KOPT-K1 (cell line): ENCODE results near the gene RDH11.
"Not testable (repeated sequence)": the region's sequence is repeated elsewhere in the genome, so short reads cannot be mapped to it uniquely, and the experiment has no call there.

Source experiments
- H3K27ac ChIP-seq: fragments of 200-600 bp; sonication (generic); 2 replicates; pipeline ENCODE4 v1.5.1; 2016; ENCODE audit warnings: antibody characterized with exemption, mild to moderate bottlenecking, low read depth, low read length; ENCODE audit not compliant: poor library complexity, severe bottlenecking
- H3K36me3 ChIP-seq: fragments of 200-600 bp; sonication (generic); 2 replicates; pipeline ENCODE4 v1.5.1; 2017; ENCODE audit warnings: antibody characterized with exemption, mild to moderate bottlenecking, low read length, moderate library complexity; ENCODE audit not compliant: insufficient read depth
- H3K9me3 ChIP-seq: fragments of 200-600 bp; sonication (generic); 2 replicates; pipeline ENCODE4 v1.5.1; 2017; ENCODE audit warnings: antibody characterized with exemption, low read length, mild to moderate bottlenecking; ENCODE audit not compliant: insufficient read depth, poor library complexity, severe bottlenecking

Gene RDH11

DNA sequence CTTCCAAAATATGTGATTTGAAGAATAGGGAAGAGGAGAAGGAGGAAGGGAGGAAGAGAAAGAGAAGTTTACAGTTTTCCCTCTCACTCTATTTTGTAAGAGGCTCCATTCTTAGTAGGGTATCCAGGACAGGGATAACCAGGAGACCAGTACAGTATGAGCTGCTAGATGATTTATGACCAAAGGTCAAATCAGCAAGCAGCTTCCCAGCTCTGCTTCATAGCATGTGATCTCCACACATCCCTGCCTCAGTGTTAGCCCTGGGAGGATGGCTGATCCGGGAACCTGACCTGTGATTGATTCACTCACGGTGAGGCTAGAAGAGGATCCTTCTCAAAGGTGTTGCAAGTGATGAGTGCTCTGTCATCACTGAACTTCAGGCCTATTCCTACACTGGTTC lies 22.7 kb upstream of the RDH11 start:
- Histone ChIP-seq H3K27ac (no peak overlapping the region), H3K36me3 (no peaks in the 10 kb centered on the region), H3K9me3 (no peaks in the 10 kb centered on the region)

GRCh38 chr14:67717048-67717447 lies 21.5 kb upstream of the RDH11 start:
- Histone ChIP-seq H3K27ac (no peak overlapping the region), H3K36me3 (no peaks in the 10 kb centered on the region), H3K9me3 (no peaks in the 10 kb centered on the region)

- no peaks in the 10 kb centered on the region for H3K36me3 ChIP-seq
- H3K27ac ChIP-seq, result no peak overlapping the region
- H3K9me3 ChIP-seq, result peaks cover 32% of the 10 kb centered on the region
Measured at GRCh38 chr14:67710209-67710608, 14.6 kb upstream of the RDH11 start.

GRCh38 chr14:67709796-67710195 lies 14.2 kb upstream of the RDH11 start:
- not testable (repeated sequence) for H3K36me3 ChIP-seq, H3K27ac ChIP-seq
- H3K9me3 ChIP-seq, result peaks cover 32% of the 10 kb centered on the region

GRCh38 chr14:67709346-67709745 lies 13.8 kb upstream of the RDH11 start:
- H3K36me3 ChIP-seq, H3K27ac ChIP-seq: not testable (repeated sequence)
- H3K9me3 ChIP-seq, result peaks cover 32% of the 10 kb centered on the region

- no peak overlapping the region for H3K27ac ChIP-seq
- peaks cover 22% of the 10 kb centered on the region for H3K9me3 ChIP-seq
- H3K36me3 ChIP-seq, result no peaks in the 10 kb centered on the region
Measured at GRCh38 chr14:67705211-67705610, 9.6 kb upstream of the RDH11 start.

DNA sequence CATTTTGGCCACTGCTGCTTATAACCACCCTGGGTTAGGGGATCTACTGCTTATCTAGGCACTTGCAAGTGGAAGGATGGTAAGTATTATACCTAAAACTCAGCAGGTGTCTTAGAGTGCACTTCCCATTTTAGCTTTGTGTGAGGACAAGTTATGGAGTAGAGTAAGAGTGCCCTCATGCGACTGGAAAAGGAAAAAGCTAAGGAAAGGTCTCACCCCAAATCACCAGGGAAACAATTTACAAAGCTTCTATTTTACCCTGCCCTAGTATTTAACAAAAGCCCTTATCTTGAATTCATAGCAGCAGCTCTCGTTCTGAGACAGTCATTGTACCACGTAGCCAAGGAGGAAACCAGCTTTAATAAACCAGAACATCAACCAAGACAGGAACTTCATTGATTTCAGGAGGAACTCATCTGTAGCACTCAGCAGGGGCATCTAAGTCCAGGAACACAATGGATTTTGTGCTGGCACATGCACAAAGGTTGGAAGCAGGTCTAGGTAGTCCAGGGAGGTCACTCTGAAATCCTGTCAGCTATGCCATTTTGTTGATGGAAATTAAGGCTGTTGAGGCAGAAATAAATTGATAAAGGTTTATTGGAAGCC lies 9.0 kb upstream of the RDH11 start:
- Histone ChIP-seq H3K36me3 (no peaks in the 10 kb centered on the region), H3K27ac (no peak overlapping the region), H3K9me3 (peaks cover 16% of the 10 kb centered on the region)

GRCh38 chr14:67703997-67704396 lies 8.4 kb upstream of the RDH11 start:
- Histone ChIP-seq H3K27ac (no peak overlapping the region), H3K36me3 (no peaks in the 10 kb centered on the region), H3K9me3 (peaks cover 10% of the 10 kb centered on the region)

DNA sequence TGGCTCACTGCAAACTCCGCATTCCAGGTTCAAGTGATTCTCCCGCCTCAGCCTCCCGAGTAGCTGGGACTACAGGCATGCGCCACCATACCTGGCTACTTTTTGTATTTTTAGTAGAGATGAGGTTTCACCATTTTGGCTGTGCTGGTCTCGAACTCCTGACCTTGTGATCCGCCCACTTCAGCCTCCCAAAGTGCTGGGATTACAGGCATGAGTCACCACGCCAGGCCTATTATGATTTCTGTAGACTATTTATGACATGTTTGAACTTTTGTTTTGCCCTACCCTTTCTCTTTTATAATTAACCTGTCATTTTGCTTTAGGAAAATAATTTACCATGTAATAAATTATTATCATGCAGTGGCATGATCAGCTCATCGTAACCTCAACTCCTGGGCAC lies 5.9 kb upstream of the RDH11 start, which contains the start of gene RDH12:
TSS of gene RDH12 (plus strand) at position 395 of the 400 bp plus-strand sequence. CDS start 20,757 bp downstream, outside the sequence.
- H3K27ac ChIP-seq, H3K36me3 ChIP-seq, H3K9me3 ChIP-seq: not testable (repeated sequence)

DNA sequence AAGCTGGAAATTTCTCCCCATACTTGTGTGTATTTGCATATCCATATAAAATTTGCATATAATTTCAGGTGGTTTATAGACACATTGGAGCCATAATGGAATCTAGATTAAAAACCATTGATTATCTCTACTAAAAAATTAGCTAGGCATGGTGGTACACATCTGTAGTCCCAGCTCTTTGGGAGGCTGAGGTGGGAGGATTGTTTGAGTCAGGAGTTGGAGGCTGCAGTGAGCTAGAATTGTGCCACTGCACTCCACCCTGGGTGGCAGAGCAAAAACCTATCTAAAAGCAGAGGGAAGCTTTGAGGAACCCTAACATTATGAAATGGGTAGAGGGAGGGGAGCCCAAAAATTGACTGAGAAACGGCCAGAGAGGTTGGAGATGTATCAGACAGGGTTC lies 2.6 kb upstream of the RDH11 start:
- H3K27ac ChIP-seq, result no peak overlapping the region
- peaks cover 8% of the 10 kb centered on the region for H3K36me3 ChIP-seq
- H3K9me3 ChIP-seq, result no peaks in the 10 kb centered on the region

GRCh38 chr14:67697006-67697405 lies 1.4 kb upstream of the RDH11 start:
- peaks cover 20% of the 10 kb centered on the region for H3K36me3 ChIP-seq
- H3K27ac ChIP-seq, result no peak overlapping the region
- no peaks in the 10 kb centered on the region for H3K9me3 ChIP-seq

- Histone ChIP-seq H3K9me3 (no peaks in the 10 kb centered on the region), H3K27ac (peak overlapping the region; percentile 89), H3K36me3 (peaks cover 41% of the 10 kb centered on the region)
Measured at GRCh38 chr14:67694791-67695393, 672 bp downstream of the RDH11 start.

- peaks cover 90% of the 10 kb centered on the region for H3K36me3 ChIP-seq
- H3K27ac ChIP-seq, result no peak overlapping the region
Measured at GRCh38 chr14:67690011-67690410, 5.6 kb downstream of the RDH11 start.

DNA sequence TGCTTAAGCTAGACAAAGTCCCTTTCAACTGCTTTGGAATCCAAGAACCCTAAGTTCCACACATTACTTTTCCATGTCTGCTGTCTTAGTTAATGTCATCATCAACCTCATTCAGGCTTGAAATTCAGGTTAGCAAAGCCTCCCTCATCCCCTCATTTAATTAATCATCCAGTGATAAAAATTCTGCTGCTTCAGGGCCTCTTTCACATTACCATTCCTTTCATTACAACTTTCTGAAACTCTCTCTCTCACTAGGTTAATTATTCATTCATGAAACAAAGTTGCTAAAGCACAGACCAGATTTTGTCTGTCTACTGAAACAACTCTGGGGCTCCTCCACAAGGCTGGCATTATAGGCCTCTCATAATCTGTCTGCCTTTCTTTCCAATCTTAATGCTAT lies 11.7 kb downstream of the RDH11 start:
- H3K9me3 ChIP-seq, result no peaks in the 10 kb centered on the region
- no peak overlapping the region for H3K27ac ChIP-seq
- H3K36me3 ChIP-seq, result peaks cover 98% of the 10 kb centered on the region

More at GRCh38 chr14:67690011-67690410, 5.6 kb downstream of the RDH11 start:
- no peaks in the 10 kb centered on the region for H3K9me3 ChIP-seq

GRCh38 chr14:67680941-67681340 lies 14.6 kb downstream of the RDH11 start:
- H3K27ac ChIP-seq, result no peak overlapping the region
- H3K36me3 ChIP-seq, result peaks cover 98% of the 10 kb centered on the region
- H3K9me3 ChIP-seq, result no peaks in the 10 kb centered on the region

DNA sequence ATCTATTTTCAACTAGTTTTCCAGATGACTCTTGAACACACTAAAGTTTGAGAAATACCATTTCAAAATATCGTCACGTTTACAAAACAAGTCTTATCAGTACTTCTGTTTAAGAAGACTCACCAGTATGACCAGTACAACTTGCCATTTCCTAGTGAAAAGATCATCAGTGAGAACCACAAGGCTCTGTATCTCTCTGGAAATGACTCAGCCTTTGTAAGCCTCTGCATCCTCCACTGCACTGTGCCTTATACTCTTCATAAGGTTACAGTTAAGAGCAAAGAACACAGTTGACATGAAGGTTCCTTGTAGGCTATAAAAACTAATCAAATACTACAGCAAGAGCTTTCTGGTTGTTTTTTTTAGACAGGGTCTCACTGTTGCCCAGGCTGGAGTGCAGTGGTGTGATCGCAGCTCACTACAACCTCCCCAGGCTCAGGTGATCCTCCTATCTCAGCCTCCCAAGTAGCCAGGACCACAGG lies 15.4 kb downstream of the RDH11 start:
- Histone ChIP-seq H3K9me3 (no peaks in the 10 kb centered on the region), H3K36me3 (peaks cover 93% of the 10 kb centered on the region), H3K27ac (no peak overlapping the region)
